ENCODE measurements around the gene NBEAL2.

- TF ChIP-seq POLR2AphosphoS5 (IDR thresholded peaks at IDR 0.05) (no peak), POLR2A (IDR thresholded peaks at IDR 0.05) (no peak), EP300 (IDR thresholded peaks at IDR 0.05) (no peak)
- TF ChIP-seq, protein P1, sequence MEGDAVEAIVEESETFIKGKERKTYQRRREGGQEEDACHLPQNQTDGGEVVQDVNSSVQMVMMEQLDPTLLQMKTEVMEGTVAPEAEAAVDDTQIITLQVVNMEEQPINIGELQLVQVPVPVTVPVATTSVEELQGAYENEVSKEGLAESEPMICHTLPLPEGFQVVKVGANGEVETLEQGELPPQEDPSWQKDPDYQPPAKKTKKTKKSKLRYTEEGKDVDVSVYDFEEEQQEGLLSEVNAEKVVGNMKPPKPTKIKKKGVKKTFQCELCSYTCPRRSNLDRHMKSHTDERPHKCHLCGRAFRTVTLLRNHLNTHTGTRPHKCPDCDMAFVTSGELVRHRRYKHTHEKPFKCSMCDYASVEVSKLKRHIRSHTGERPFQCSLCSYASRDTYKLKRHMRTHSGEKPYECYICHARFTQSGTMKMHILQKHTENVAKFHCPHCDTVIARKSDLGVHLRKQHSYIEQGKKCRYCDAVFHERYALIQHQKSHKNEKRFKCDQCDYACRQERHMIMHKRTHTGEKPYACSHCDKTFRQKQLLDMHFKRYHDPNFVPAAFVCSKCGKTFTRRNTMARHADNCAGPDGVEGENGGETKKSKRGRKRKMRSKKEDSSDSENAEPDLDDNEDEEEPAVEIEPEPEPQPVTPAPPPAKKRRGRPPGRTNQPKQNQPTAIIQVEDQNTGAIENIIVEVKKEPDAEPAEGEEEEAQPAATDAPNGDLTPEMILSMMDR (IDR thresholded peaks at IDR 0.05), result no peak
These were observed 36.8 kb upstream of the NBEAL2 start for GRCh38 chr3:46942481-46943236.
